Common myeloid progenitor, CD34-positive (primary cell): ENCODE measurements around the gene CBX8.
A peak's percentile ranks its signal among the peaks of the same experiment; 100 is the strongest.
"Not testable (repeated sequence)": the region's sequence is repeated elsewhere in the genome, so short reads cannot be mapped to it uniquely, and the experiment has no call there.

Experiments
- CTCF ChIA-PET: fragments of 350-600 bp; sonication (Branson Sonifier 250); formaldehyde crosslinking; loops from one replicate; lab custom pipeline; 2021; ENCODE audit warnings: antibody characterized with exemption; lab: Charles Lee
- POLR2A ChIA-PET: fragments of 350-600 bp; sonication (Branson Sonifier 250); formaldehyde crosslinking; loops from one replicate; lab custom pipeline; 2021; ENCODE audit warnings: antibody characterized with exemption; lab: Charles Lee
- DNase-seq, 3 donors: peaks; one replicate each; pipeline versions ENCODE4 v3.0.0 to v3.0.0-alpha.2; 2013
- H3K27ac ChIP-seq, 2 experiments: 1 replicate in 1 of 2; 2 replicates in 1 of 2; pipeline ENCODE4 v1.7.0; 2013; ENCODE audit warnings: inconsistent platforms in 2 of 2, low read length in 2 of 2, mild to moderate bottlenecking in 2 of 2, low read depth in 1 of 2, moderate library complexity in 1 of 2; ENCODE audit not compliant: severe bottlenecking in 2 of 2, insufficient read depth in 1 of 2, poor library complexity in 1 of 2
- H3K27me3 ChIP-seq, 5 experiments: replicated peaks in 2 of 5; 1 replicate in 3 of 5; 2 replicates in 2 of 5; pipeline versions ENCODE4 v1.6.1 to v1.7.0; 2013; ENCODE audit warnings: low read length in 4 of 5, mild to moderate bottlenecking in 2 of 5, moderate library complexity in 2 of 5, inconsistent platforms in 1 of 5; ENCODE audit not compliant: insufficient read depth in 5 of 5, control insufficient read depth in 4 of 5
- H3K36me3 ChIP-seq, 4 experiments: 1 replicate in 2 of 4; 2 replicates in 2 of 4; pipeline versions ENCODE4 v1.6.1 to v1.7.0; 2013; ENCODE audit warnings: low read length in 3 of 4, control low read depth in 1 of 4, mild to moderate bottlenecking in 1 of 4; ENCODE audit not compliant: control insufficient read depth in 4 of 4, insufficient read depth in 4 of 4
- H3K4me1 ChIP-seq, 4 experiments: 1 replicate in 3 of 4; 2 replicates in 1 of 4; pipeline versions ENCODE4 v1.6.1 to v1.7.1; 2013; ENCODE audit warnings: low read length in 3 of 4, mild to moderate bottlenecking in 3 of 4, control low read depth in 1 of 4, inconsistent platforms in 1 of 4, moderate library complexity in 1 of 4; ENCODE audit not compliant: control insufficient read depth in 4 of 4, insufficient read depth in 4 of 4; ENCODE audit errors: control extremely low read depth in 1 of 4
- H3K4me3 ChIP-seq, 7 experiments: 1 replicate in 4 of 7; 2 replicates in 3 of 7; pipeline versions ENCODE4 v1.5.1 to v1.7.0; 2013; ENCODE audit warnings: mild to moderate bottlenecking in 7 of 7, low read length in 6 of 7, moderate library complexity in 6 of 7, inconsistent platforms in 2 of 7, low read depth in 2 of 7, control low read depth in 1 of 7; ENCODE audit not compliant: insufficient read depth in 4 of 7, control insufficient read depth in 1 of 7; ENCODE audit errors: extremely low read depth in 1 of 7
- H3K9me3 ChIP-seq, 5 experiments: 1 replicate in 4 of 5; 2 replicates in 1 of 5; pipeline versions ENCODE4 v1.6.1 to v1.7.1; 2013; ENCODE audit warnings: low read length in 4 of 5, mild to moderate bottlenecking in 2 of 5, inconsistent platforms in 1 of 5, low read depth in 1 of 5, moderate library complexity in 1 of 5; ENCODE audit not compliant: control insufficient read depth in 4 of 5, insufficient read depth in 2 of 5; ENCODE audit errors: control extremely low read depth in 1 of 5
- WGBS: methylation state at CpG from one replicate; pipeline ENCODE4 v1.1.5; 2013; ENCODE audit not compliant: insufficient coverage; 5-methylcytosine and 5-hydroxymethylcytosine counted together

Gene CBX8

GRCh38 chr17:79754903-79755302 is 42.0 kb downstream of the CBX8 start:
- H3K4me1 ChIP-seq, H3K36me3 ChIP-seq, POLR2A ChIA-PET, H3K4me3 ChIP-seq, H3K9me3 ChIP-seq, H3K27ac ChIP-seq, CTCF ChIA-PET, DNase-seq: not testable (repeated sequence)
- peaks cover 0 to 44% (median 15%) of the 10 kb centered on the region in 5 experiments for H3K27me3 ChIP-seq
- 96% methylated on average over 9 of the region's 9 CpGs for WGBS

GRCh38 chr17:79754370-79754769 is 42.5 kb downstream of the CBX8 start:
- H3K27ac ChIP-seq = no peak overlapping the region
- peaks cover 0 to 50% (median 20%) of the 10 kb centered on the region in 5 experiments for H3K27me3 ChIP-seq
- H3K36me3 ChIP-seq = no peaks in the 10 kb centered on the region
- no peak overlapping the region for H3K4me3 ChIP-seq
- POLR2A ChIA-PET = no interaction called here
- 87% methylated on average over 12 of the region's 12 CpGs for WGBS
- peaks cover 0 to 5% (median 1%) of the 10 kb centered on the region in 4 experiments for H3K4me1 ChIP-seq
- CTCF ChIA-PET = no interaction called here
- H3K9me3 ChIP-seq = no peaks in the 10 kb centered on the region
- DNase-seq = no peak

DNA sequence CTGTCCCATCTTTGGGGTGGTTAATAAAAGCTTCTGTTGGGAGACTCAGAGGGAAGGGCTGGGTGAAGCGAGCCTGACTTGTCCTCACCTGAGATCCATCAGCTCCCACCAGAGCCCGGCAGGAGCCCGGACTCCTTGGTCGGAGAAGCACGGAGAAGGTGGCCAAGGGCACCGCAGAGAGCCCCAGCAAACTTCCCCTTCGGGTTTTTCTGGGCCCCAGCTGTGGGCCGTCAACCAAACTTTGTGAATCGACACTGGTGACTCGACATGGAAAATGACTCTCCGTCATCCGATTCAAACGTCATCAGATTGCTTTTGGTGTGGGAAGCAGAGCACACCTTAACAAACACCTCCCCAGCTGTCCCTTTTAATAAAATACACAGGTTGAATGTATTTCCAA is 44.7 kb downstream of the CBX8 start:
- ChIA-PET CTCF (interaction anchor here (1.0 to 1.6 kb wide), 4 partner anchors 8 to 59 kb away, joined by 3 to 5 read pairs (median 3); no protein-coding TSS in a partner anchor), POLR2A (no interaction called here)
- peak overlapping the region in 1 of 7 experiments; percentile 28 for H3K4me3 ChIP-seq
- DNase-seq = peak; percentile 57 to 81 (median 76)
- H3K27me3 ChIP-seq = peaks cover 0 to 71% (median 27%) of the 10 kb centered on the region in 5 experiments
- WGBS = 15% methylated on average over 9 of the region's 13 CpGs
- H3K9me3 ChIP-seq = no peaks in the 10 kb centered on the region
- peaks cover 0 to 17% (median 9%) of the 10 kb centered on the region in 4 experiments for H3K4me1 ChIP-seq
- H3K27ac ChIP-seq = no peak overlapping the region
- no peaks in the 10 kb centered on the region for H3K36me3 ChIP-seq

GRCh38 chr17:79750650-79751545 is 46.0 kb downstream of the CBX8 start:
- H3K36me3 ChIP-seq = no peaks in the 10 kb centered on the region
- H3K9me3 ChIP-seq = no peaks in the 10 kb centered on the region
- no peak overlapping the region for H3K27ac ChIP-seq
- POLR2A ChIA-PET = interaction anchor here (0.6 to 0.8 kb wide), 2 partner anchors 18 to 75 kb away, joined by 3 to 4 read pairs; no protein-coding TSS in a partner anchor
- peaks cover 0 to 24% (median 16%) of the 10 kb centered on the region in 4 experiments for H3K4me1 ChIP-seq
- H3K4me3 ChIP-seq = no peak overlapping the region
- H3K27me3 ChIP-seq = peaks cover 0 to 76% (median 32%) of the 10 kb centered on the region in 5 experiments
- CTCF ChIA-PET = interaction anchor here (1.1 kb wide), 1 partner anchor 9 kb away, joined by 3 read pairs; no protein-coding TSS in a partner anchor
- WGBS = 91% methylated on average over 7 of the region's 13 CpGs
- no peak for DNase-seq

- Histone ChIP-seq H3K27ac (no peak overlapping the region), H3K27me3 (peaks cover 0 to 76% (median 32%) of the 10 kb centered on the region in 5 experiments), H3K4me1 (peaks cover 0 to 29% (median 18%) of the 10 kb centered on the region in 4 experiments), H3K36me3 (no peaks in the 10 kb centered on the region), H3K9me3 (no peaks in the 10 kb centered on the region), H3K4me3 (no peak overlapping the region)
- no CpG with 5 or more reads among the region's 3 CpGs for WGBS
- CTCF ChIA-PET = interaction anchor here (1.2 kb wide), 1 partner anchor 61 kb away, joined by 5 read pairs; no protein-coding TSS in a partner anchor
- POLR2A ChIA-PET = no interaction called here
- DNase-seq = no peak
These were observed 46.9 kb downstream of the CBX8 start for GRCh38 chr17:79749958-79750357.

DNA sequence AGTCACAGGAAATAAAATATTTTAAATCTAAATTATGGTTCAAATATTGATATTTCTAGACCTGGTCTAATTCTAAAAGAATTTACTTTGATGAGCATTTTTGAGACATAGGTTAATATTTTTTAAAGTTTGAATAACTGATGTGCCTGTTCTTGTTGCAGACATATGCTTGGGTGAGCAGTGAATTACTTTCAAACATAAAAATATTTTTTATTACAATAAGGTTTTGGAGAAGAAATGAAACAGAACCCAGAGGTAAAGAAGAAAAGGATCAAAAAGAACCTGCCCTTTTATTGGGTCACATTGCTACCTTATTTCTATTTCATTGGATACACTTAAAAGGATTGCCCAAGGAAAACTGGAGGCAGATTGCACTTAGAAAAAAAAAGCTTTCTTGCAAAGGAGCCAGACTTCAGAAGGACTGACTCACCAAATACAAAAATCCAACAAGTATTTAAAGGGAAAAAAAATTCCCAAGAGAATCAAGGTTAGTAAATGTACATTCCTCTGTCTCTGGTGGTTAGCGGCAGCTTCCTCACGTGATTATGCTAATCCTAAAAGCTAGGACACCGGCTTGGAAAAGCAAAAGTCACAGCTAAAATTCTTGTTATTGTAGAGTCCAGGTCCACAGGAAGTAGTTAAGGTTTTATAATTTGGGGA is 47.6 kb downstream of the CBX8 start:
- H3K9me3 ChIP-seq = no peaks in the 10 kb centered on the region
- ChIA-PET POLR2A (no interaction called here), CTCF (interaction anchor here (1.2 kb wide), 1 partner anchor 62 kb away, joined by 5 read pairs; no protein-coding TSS in a partner anchor)
- H3K36me3 ChIP-seq = no peaks in the 10 kb centered on the region
- H3K4me1 ChIP-seq = peaks cover 0 to 29% (median 18%) of the 10 kb centered on the region in 4 experiments
- H3K27me3 ChIP-seq = peaks cover 0 to 73% (median 32%) of the 10 kb centered on the region in 5 experiments
- DNase-seq = no peak
- H3K27ac ChIP-seq = no peak overlapping the region
- no peak overlapping the region for H3K4me3 ChIP-seq
- 76% methylated on average over 3 of the region's 3 CpGs for WGBS
